Subcutaneous adipose tissue (tissue), 4 donors: ENCODE measurements around the gene TAF12. TPM values are rescaled to one million over a fixed set of nuclear protein-coding genes. Genes with fewer than 3 reads are reported as not detected.

Experiments used
- total RNA-seq, 4 donors: library from RNA; depleted of rRNA; stranded (reverse); fragments of >200 nt; gene quantifications; one replicate each; pipeline ENCODE4 v1.1.0, GENCODE V29; 2016
- TF ChIP-seq, protein P1 (sequence below): fragments of 450-650 bp; IDR thresholded peaks from one replicate; pipeline ENCODE4 v1.5.1; 2016; ENCODE audit warnings: low read depth, mild to moderate bottlenecking, control low read depth, antibody characterized with exemption, moderate library complexity

The TAF12 gene
- total RNA-seq, 4 donors from 2014 or later, result 18.3 to 27.1 (median 23.3) TPM

DNA sequence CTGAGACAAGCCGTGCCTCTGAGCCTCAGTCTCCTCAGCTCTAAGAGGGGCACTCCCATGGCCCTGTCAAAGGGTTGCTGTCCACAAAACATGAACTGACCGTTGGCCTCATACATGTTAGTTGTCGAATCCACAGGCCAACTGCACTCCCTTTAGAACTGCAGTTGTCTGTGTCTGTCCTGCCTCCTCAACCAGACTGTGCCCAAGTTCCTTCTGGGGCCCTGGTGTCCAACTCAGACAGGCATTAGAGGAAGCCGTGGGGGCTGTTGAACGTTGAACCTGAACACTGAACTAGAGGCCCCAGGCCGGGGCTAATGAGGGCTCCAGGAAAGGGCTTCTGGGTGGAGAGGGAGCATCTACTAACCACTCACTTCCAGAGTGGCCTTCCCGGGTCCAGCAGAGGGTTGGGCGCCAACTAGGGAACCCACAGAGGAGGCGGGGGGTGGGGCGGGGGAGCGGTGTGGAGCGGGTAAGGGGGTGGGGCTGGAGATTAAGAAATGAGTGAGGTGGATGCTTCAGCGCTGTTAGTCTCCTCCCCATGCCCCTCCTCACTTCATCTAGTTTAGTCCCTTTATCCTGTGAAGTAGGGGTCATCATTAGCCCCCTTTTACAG lies 51.1 kb downstream of the TAF12 start, which contains the start of gene RAB42:
RAB42 (plus strand) TSS at position 558 of the 613 bp plus-strand sequence. CDS start 247 bp downstream, outside the sequence.
- TF ChIP-seq, protein P1, sequence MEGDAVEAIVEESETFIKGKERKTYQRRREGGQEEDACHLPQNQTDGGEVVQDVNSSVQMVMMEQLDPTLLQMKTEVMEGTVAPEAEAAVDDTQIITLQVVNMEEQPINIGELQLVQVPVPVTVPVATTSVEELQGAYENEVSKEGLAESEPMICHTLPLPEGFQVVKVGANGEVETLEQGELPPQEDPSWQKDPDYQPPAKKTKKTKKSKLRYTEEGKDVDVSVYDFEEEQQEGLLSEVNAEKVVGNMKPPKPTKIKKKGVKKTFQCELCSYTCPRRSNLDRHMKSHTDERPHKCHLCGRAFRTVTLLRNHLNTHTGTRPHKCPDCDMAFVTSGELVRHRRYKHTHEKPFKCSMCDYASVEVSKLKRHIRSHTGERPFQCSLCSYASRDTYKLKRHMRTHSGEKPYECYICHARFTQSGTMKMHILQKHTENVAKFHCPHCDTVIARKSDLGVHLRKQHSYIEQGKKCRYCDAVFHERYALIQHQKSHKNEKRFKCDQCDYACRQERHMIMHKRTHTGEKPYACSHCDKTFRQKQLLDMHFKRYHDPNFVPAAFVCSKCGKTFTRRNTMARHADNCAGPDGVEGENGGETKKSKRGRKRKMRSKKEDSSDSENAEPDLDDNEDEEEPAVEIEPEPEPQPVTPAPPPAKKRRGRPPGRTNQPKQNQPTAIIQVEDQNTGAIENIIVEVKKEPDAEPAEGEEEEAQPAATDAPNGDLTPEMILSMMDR, result no peak

DNA sequence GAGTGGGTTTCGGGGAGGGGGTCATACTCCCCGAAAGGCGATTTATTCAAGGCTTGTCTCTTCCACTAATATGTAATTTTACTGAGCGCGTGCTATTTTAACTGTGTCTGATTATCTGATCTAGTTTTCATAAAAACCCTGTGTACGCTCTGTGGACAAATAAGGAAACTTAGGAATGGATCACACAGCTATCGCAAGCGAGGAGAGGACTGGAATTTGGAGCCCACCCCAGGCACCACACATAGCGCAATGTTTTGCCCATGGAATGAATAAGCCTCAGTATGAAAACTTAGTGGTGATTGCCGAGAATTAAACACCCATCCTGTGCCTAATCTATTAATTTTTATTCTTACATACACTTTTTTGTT lies 60.6 kb downstream of the TAF12 start:
- TF ChIP-seq, protein P1, result no peak

DNA sequence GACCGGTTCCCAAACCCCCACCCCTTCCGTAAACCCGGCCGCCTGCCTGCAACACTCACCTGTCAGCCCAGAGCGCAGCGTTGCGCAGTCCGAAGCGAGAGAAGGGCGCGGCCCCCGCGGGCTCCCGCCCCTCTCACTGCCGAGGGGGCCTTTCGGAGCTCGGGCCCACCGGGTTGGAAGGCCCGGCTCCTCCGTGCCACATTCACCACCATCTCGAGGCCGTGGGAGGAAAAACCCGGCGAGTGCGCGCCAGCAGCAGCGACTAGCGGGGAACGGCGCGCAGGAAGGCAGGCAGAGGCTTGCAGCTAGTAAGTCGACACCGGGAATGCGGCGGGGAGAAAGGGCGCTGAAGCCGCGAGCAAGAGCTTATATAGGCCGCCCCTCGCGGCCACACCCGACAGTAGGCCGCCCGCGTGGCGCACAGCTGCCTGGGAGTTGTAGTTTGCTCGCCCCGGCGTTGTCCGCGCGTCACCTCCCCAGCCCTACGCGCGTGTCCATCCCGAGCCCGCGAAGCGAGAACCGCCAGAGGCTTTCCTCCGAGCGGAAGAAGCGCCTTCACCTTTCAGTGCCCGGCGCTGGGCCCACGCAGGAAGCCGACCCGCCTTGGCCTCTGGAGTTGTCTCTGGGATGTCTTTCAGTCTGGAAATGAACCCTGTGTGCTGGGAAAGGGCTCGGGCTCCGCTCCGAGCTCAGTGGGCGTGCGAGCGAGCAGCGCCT lies 61.2 kb downstream of the TAF12 start:
- TF ChIP-seq, protein P1, result no peak

DNA sequence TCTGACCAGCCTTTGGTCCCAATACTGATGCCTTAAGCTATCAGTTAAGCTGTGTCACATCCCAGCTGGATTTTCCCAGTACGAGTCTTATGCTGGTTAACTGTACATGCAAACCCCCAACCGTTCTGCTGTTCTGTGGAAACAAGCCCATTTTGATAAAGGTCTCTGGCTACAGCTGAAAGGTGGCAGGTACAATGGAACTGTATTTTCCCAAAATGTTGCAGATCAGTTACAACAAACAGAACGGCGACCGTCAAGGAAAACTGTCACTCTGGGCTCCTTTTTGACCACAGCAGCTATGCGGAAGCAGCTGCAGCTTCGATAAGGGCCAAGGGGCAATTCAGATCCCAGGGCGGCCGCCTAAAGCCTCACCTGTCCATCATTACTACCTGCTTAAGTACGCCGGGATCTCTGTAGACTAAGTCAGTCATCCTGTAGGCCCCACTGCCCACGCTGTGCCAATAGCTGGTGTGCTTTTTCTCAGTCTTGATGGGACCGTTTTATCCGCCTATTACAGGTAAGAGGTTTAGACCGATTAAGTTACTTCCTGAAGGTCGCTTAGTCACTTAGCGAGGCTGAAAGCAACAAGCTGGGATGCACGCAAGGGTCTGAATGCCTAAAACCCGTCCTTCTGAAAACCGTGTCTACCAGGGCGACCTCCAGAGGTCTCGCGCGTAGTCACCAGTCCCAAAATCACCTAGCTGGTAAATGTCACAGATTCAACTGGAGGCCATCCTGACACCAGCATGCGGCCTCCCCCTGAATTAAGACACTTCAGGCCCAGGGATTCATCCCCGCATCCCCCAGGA lies 61.9 kb downstream of the TAF12 start:
- TF ChIP-seq, protein P1, result no peak

DNA sequence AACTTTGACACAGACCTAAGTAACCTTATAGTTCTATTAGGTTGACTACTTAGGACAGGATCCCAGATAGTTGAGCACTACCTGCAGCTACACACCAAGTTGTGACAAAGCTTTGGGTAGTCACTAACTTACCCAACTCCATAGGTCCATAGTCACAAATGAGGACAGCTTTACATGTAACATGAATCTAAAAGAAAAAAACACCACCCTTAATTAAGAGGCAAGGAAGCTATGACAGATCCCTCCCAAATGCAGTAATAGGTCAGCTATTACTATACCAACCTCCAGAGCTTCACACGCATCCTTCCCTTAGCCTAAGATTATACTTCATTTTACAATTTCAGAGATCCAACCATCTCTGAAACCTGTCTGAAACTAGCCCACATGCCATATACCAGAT lies 63.5 kb downstream of the TAF12 start:
- TF ChIP-seq, protein P1, result no peak

DNA sequence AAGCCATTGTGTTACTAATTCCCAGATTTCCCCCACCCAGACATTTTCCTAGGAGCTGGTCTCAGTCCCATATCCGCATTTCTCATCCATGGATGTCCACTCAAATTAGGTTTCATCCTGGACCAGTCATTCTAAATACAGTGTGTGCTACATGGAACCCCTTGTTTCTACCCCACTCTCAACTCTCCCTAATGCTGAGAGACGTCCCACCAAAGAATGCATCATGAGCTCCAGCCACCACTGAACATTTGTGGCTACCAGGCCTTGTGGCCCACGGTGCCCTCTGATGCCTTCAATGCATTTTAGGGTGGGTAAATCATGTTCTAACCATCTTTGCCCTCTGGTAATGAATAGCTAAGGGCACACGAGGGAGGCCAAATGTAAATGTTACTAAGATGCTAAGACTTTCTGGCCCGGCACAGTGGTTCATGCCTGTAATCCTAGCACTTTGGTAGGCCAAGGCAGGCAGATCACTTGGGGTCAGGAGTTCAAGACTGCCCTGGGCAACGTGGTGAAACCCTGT lies 64.1 kb downstream of the TAF12 start:
- TF ChIP-seq, protein P1, result no peak
